A673 (cell line): ENCODE data around the gene UPF1.

Experiments used
- EZH2 ChIP-seq: fragments of 200-600 bp; sonication (generic); IDR thresholded peaks from 2 replicates; pipeline ENCODE4 v1.6.1; 2017; ENCODE audit warnings: borderline replicate concordance, low read depth, mild to moderate bottlenecking, mixed read lengths, antibody characterized with exemption, low read length; ENCODE audit not compliant: poor library complexity, severe bottlenecking
- TF ChIP-seq, protein P1 (sequence below): fragments of 300-800, 200-600 bp; sonication (generic); conservative IDR thresholded peaks from 2 replicates; pipeline ENCODE4 v1.5.1; 2017; ENCODE audit warnings: low read depth, mild to moderate bottlenecking, antibody characterized with exemption, low read length, moderate library complexity, mixed read lengths

DNA sequence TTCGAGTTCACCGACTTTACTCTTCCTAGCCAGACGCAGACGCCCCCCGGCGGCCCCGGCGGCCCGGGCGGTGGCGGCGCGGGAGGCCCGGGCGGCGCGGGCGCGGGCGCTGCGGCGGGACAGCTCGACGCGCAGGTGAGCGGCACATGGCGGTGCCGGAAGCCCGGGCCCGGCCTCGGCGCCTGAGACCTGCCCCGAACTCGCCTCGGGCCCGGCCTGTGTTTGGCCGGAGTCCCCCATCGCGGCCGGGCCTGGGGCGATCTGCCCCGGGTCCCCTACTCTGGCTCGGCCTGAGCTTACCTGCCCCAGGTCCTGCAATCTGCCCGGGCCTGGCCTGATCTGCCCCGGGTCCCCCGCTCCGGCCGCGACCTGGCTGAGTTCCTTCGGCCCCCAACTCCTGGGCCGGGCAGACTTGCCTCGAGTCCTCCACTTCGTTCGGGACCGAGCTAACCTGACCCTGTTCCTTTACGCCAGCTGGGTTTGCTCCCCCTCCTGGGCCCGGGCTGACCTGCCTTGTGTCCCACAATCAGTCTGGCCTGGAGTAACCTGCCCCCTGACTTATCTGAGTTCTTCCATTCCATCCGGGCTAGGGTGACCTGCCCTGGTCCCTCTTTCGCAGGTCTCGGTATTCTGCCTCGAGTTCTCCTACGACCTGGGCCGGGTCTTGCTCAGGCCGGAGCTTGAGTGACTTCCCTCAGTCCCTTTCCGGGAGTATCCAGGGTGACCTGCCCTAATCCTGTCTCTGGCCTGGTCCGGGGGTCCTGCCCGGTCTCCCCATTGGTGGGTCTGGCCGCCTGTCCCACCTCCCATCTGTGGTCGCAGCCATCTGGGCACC lies 764 bp downstream of the UPF1 start:
- TF ChIP-seq, protein P1, sequence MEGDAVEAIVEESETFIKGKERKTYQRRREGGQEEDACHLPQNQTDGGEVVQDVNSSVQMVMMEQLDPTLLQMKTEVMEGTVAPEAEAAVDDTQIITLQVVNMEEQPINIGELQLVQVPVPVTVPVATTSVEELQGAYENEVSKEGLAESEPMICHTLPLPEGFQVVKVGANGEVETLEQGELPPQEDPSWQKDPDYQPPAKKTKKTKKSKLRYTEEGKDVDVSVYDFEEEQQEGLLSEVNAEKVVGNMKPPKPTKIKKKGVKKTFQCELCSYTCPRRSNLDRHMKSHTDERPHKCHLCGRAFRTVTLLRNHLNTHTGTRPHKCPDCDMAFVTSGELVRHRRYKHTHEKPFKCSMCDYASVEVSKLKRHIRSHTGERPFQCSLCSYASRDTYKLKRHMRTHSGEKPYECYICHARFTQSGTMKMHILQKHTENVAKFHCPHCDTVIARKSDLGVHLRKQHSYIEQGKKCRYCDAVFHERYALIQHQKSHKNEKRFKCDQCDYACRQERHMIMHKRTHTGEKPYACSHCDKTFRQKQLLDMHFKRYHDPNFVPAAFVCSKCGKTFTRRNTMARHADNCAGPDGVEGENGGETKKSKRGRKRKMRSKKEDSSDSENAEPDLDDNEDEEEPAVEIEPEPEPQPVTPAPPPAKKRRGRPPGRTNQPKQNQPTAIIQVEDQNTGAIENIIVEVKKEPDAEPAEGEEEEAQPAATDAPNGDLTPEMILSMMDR = 0 out of 2 replicates have a peak, but pooled peaks have one; percentile 22
- no peak for TF ChIP-seq EZH2
